ENCODE data around the gene NAA80.

NAA80 gene

GRCh38 chr3:50248387-50248786, 50.8 kb downstream of the NAA80 start:
- no peak for DNase-seq (ENCODE audit: low spot score)
- no peak for TF ChIP-seq CTCF (IDR thresholded peaks at IDR 0.05; ENCODE audit: borderline replicate concordance, control extremely low read depth, extremely low read depth, insufficient read depth, missing control alignments)
- in situ Hi-C loops (cut with MboI; ENCODE audit: low sequenced_read_pairs, unreplicated experiment), result no loop called here

GRCh38 chr3:50246517-50246954, 52.7 kb downstream of the NAA80 start:
- in situ Hi-C loops (cut with MboI; ENCODE audit: low sequenced_read_pairs, unreplicated experiment), result no loop called here
- peak; percentile 86 for DNase-seq (ENCODE audit: low spot score)

More at GRCh38 chr3:50246517-50246954, 52.7 kb downstream of the NAA80 start:
- no peak for TF ChIP-seq CTCF (IDR thresholded peaks at IDR 0.05; ENCODE audit: borderline replicate concordance, control extremely low read depth, extremely low read depth, insufficient read depth, missing control alignments)

Data from GM13976 (cell line).